ENCODE results near the gene ZMYM3.
"Not testable (repeated sequence)": the region's sequence is repeated elsewhere in the genome, so short reads cannot be mapped to it uniquely, and the experiment has no call there.

The ZMYM3 gene

DNA sequence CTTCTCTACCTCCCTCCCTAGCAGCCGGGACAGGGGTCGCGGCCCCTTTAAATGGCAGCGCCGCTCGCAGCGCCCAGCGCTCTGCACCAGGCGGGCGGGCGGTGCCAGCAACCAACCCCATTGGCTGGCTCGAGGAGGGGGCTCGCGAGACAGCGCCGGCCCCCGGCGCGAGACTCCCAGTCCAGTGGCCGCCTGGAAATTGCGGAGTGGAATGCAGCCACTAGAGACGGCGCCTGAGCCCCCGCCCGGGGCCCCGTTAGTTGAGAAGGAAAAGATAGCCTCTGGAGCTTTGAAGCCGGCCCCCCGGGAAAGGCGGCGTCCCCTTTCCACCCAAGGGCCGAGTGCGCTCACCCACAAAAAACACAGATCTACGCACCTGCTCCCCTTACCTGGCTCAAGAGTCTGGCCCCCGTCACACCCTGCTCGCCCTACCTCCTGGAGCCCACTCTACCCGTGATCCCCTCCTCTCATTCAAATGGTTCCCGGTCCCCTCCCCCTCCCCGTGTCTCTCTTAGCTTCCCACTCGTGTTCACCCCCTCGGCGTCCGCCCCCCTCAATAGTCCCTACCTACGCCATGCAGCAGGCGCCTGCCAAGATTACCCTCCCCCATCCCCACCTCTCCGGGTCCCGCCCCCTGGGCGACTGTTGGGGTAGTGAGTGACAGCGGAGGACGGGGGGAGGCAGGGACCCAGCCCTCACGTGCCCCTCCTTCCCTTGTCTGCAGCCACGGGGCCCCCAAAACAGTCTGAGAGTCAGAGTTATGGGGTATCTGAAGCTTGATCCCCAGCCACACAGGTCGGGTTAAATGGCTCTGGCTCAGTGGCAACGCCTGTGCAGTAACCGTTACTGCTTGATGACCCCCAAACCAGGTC lies at the start of gene ZMYM3:
TSS of gene ZMYM3 (minus strand) at position 49 of the 872 bp plus-strand sequence. CDS start 885 bp downstream, outside the sequence.
- DNase-seq = peak; percentile 80 to 85

DNA sequence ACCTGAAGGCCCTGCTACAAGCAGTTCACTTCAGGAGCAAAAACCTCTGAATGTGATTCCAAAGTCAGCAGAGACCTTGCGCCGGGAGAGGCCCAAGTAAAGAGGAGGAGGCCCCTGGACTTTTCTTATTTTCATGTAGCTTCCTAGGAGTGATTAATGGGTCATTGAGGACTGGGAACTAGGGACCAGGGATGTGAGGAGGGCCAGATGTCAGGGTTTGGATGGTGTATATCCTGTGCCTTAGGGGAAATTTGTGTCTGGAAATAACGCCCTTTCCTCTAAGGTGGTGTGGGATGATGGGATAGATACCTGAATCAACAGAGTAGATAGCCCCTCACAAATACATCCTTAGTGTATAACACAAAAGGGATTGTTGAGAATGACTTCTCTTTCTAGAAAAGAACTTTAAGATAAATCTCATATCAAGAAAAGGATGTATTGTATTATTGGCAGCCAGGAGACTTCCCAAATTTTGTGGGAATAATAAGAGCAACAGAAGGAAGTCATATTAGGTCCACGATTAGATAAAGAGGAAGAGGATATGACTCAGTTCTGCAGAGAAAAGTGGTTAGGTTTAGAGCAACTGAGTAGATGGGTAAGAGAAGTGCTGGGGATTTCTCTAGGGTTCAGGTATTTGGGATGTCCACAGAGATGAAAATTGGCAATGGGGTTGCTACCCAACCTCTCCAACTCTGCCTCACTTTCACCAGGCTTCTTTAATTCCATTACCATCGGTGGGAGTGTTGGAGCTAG lies 48.7 kb upstream of the ZMYM3 start:
- no peak for DNase-seq

DNA sequence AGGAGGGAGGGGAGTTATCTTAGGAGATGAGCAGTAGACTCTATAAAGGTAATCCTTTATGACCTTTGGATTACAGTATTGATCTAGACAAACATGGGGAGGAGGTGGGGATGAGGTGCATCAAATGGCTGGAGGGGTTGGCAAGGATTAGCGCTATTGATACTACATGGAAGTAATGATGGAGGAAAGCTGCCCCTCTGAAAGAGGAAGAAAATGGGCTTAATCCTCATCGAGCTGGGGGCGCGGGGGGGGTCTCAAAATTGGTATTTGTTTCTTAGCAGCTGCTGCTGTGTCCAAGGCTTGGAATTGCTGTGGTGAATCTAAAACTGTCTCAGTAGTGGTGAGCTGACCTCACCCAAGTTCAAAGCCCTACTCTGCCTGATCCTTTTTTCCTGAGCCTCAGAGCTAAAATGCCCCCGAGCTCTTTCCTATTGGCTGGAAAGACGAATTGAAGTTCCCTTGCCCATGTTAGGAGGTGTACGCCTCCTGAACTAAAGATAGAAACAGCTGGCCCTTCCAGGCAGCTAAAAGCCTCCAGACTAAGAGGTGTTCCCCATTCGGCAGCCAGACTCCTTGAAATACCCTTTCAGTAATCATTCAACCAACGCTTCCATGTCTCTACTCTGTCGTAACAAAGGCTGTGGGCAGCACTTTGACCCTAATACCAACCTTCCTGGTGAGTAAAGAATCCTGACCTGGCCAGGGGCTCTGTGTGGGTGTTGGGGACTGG lies 47.4 kb upstream of the ZMYM3 start, which contains the start of gene ITGB1BP2:
TSS of gene ITGB1BP2 (plus strand) at position 556 of the 730 bp plus-strand sequence. CDS start at position 613, 57 bp downstream.
- peak in 1 of 2 experiments; percentile 22 for DNase-seq

DNA sequence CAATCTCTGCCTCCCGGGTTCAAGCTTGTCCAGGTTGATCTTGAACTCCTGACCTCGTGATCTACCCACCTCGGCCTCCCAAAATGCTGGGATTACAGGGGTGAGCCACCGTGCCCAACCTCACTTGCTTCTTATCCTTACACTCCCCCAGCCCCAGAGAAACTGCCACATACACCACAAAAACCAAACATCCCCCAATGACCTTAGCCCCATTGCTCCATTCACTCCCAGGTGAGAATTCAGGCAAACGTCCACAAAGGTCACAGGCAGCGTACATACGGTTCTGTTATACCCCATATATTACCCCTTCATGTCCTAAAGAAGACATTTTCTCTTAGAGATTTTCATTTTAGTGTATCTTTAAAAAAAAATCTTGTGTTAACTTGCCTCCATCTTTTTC lies 46.6 kb upstream of the ZMYM3 start:
- not testable (repeated sequence) for DNase-seq

DNA sequence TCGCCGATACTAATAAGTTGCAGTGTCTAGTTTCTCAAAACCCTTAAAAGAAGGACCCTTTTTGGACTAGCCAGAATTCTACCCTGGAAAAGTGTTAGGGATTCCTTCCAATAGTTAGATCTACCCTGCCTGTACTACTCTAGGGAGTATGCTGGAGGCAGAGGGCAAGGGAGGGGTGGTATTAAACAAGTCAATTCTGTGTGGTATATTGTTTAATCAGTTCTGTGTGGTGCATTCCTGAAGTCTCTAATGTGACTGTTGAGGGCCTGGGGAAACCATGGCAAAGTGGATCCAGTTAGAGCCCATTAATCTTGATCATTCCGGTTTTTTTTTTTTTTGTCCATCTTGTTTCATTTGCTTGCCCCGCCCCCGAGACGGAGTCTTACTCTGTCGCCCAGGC lies 46.1 kb upstream of the ZMYM3 start:
- DNase-seq = not testable (repeated sequence)

DNA sequence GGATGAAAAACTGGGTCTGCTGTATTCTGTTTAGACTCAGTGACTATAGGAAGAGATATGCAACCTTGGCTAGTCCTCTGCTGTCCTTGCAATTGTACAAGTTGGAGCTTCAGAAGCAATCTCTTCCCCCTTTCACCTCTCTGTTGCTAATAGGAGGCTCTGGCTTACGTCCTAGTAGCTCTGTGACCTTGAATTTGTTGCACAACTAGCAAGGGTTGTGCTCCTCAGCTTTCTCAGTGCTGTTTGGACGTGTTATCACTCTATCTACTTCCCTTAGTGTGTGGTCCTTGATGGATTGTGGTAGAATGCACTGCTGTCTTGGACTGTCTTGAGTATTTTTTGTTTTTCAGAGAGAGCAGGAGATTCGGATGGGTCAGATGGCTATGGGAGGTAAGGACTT lies 44.2 kb upstream of the ZMYM3 start:
- DNase-seq = no peak

DNA sequence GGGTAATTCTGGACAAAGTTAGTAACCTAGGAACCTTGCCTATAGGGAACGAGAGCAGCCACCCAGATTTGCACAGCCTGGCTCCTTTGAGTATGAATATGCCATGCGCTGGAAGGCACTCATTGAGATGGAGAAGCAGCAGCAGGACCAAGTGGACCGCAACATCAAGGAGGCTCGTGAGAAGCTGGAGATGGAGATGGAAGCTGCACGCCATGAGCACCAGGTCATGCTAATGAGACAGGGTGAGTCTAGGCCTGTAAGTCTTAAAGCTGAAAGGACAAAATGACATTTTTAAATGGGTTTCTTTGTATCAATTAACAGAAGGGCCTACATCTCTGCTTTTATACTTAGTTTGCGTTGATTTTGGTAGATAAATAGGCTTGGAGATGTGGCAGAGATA lies 42.9 kb upstream of the ZMYM3 start:
- DNase-seq = no peak

DNA sequence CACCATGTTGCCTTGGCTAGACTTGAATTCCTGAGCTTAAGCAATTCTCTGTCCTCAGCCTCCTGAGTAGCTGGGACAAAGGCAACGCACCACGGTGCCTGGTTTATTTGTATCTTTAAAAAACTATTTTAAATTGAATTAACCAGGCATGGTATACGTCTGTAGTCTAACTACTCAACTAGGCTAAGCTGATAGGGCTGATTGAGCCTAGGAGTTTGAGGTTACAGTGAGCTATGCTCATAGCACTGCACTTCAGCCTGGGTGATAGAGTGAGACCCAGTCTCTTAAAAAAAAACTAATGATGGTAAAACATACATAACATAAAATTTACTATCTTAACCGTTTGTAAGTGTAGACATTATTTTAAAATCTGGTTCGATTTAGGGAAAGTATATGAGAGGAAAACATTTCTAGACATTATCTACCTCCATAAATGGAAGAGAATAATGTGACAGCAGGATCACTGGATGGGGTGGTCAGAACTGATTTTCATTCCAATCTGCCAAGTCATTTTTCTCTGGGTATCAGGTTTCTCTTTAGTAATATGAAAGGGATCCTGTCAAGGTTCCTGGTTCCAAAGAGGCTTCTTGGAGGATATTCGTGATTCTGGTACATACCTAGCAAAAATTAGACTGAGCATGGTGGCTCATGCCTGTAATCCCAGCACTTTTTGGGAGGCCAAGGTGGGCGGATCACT lies 38.9 kb upstream of the ZMYM3 start:
- no peak for DNase-seq

DNA sequence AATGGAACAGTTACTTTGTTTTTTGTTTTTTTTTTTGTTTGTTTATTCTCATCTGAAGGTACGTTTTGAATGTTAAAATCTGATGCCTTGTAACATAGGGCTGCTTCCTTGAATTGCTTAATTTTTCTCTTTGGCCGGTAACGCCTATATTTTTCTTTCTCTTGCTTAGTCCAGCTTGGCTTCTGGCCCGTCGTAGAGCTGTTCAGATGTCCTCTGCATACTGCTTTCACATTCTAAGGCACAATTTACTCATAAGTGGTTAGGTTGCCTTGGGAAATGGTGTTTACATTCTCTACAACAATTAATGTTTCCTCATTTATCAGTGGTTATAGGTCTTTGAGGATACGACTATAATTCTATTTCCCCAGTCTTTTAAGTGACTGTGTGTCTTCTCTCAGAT lies 37.4 kb upstream of the ZMYM3 start:
- DNase-seq = no peak

DNA sequence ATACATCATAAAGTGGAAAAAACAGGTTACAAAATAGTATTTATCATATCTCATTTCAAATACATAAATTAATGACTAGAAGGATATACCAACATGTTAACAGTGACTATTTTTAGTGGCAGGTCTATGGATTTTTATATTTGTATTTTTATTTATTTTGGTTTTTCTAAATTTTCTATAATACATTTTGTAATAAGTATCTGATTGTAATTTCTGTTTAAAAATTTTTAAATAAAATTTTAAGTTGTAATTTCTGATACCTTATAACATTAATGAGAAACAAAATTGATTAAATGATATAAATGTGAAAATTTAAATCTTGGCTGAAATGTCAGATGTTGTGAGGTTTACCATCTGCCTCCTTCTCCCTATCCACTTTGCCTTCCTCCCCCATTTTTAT lies 32.0 kb upstream of the ZMYM3 start:
- DNase-seq = no peak

DNA sequence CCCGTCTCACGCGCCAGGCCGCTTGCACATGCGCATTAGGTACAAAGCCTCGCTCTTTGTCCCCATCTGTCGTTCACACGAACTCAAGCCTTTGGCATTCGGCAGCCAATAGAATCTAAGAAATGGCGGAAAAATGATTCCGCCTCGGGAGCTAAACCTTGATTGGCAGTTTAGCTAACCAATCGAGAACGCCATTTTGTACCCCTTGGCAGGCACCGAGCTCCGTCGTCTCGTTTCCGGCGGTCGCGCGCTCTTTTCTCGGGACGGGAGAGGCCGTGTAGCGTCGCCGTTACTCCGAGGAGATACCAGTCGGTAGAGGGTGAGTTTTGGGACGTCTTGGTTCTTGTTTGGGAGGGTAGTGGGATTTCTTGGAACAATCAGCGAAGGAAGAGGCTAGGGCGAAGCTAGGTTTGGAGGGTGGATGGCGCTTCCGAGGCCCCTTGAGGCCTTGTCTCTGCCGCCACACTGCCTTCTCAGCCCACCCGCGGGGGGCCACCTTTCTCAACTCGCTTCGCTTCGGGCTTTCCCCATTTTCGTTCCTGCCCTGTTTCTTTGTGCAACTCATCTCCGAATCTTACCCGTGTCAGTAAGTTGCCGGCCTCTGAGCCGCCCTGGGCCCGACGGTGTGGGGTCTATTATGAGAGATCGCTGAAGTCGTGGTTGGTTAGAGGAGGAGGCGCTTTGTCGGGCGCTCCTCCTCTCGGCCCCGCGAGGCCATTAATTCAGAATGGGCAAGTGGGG lies 29.6 kb upstream of the ZMYM3 start, which contains the start of gene NONO:
TSS of gene NONO (plus strand) at position 233 of the 741 bp plus-strand sequence. CDS start 7,003 bp downstream, outside the sequence.
- DNase-seq = peak; percentile 82 to 83

DNA sequence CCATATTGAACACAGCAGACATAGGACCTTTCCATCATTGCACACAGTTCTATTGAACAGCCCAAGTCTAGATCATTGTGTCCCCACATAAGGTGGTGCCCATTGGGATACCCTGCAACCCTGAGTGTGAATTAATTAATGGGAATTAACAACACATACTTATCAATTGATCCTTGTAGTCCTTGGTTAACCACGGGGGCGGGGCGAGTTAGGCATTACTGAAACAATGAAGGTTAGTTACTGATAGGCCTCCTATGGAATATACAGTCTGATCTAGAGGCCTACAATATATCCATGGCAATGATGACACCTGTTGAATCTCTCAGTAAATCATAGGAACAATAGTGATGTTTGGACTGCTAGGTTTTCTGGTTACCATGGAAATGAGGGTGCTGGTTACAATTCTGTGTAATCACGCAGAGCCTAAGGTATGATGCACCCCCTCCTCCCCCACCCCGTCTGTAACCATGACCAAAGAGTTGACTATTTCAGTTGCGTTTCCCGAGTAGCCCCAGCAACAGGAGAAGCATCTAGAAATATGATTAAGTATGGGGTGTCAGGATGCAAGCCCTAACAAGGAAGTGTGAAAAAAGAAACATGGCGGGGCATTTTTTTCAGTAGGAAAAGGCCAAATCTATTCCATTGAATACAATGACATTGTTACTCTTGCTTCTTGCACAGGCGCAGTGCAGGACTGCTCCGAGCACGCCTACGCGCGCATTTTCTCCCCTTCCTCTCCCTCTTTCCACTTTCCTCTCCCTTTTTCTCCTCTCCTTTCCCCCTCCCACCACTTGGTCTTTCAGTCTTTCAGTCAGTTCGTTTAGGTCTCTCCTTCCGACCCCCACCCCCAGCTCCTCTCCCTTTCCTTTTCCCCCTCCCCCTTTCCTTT lies 28.8 kb upstream of the ZMYM3 start:
- peak; percentile 67 to 70 for DNase-seq

DNA sequence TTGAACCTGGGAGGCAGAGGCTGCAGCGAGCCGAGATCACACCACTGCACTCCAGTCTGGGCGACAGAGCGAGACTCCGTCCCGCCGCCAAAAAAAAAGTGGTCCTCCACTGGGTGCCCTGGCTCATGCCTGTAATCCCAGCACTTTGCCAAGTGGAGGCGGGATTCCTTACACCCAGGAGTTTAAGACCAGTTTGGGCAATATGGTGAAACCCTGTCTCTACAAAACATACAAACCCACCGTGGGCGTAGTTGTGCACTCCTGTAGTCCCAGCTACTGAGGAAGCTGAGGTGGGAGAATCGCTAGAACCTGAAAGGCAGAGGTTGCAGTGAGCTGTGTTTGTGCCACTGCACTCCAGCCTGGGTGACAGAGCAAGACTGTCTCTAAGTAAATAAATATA lies 27.4 kb upstream of the ZMYM3 start:
- DNase-seq = not testable (repeated sequence)

DNA sequence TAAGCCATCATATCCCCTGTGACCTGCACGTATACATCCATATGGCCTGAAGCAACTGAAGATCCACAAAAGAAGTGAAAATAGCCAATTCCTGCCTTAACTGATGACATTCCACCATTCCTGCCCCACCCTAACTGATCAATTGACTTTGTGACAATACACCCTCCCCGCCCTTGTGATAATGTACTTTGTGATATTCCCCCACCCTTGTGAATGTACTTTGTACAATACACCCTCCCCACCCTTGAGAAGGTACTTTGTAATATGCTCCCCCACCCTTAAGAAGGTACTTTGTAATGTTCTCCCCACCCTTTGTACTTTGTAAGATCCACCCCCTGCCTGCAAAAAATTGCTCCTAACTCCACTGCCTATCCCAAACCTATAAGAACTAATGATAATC lies 18.4 kb upstream of the ZMYM3 start:
- DNase-seq = not testable (repeated sequence)

DNA sequence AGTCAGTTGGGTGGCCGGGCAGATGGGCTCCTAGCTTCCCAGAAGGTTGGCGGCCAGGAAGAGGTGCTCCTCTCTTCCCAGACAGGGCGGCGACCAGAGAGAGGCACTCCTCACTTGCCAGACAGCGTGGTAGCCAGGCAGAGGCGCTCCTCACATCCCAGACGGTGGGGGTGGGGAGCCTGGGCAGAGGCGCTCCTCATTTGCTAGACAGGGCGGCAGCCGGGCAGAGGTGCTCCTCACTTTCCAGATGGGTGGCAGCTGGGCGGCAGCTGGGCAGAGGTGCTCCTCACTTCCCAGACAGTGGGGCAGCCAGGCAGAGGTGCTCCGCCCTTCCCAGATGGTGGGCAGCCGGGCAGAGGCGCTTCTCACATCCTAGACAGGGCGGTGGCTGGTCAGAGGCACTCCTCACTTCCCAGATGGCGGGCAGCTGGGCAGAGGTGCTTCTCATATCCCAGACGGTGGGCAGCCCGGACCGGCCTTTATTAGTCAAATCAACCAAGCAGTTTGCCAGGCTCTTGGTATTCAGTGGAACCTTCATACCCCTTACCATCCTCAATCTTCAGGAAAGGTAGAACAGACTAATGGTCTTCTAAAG lies 16.0 kb upstream of the ZMYM3 start:
- no peak for DNase-seq

DNA sequence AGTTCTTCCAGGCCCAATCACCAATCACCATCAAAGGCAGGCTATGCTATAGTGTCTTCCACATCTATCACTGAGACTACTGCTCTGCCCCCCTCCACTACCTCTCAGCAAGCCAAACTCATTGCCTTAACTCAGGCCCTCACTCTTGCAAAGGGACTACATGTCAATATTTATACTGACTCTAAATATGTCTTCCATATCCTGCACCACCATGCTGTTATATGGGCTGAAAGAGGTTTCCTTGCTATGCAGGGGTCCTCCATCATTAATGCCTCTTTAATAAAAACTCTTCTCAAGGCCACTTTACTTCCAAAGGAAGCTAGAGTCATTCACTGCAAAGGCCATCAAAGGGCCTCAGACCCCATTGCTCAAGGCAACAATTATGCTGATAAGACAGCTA lies 14.7 kb upstream of the ZMYM3 start:
- not testable (repeated sequence) for DNase-seq

DNA sequence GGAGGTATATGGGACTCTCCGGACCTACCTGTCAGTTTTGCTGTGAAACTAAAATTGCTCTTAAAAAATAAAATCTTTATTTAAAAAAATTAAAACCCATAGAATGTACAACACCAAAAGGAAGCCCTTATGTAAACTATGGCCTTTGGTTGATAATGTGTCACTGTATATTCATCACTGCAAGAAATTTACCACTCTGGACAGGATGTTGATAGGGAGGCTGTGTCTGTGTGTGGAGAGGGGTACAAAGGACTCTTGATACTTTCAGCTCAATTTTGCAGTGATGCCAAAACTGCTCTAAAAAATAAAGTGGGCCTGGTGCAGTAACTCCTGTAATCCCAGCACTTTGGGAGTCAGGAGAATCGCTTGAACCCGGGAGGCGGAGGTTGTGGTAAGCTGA lies 2.9 kb upstream of the ZMYM3 start:
- DNase-seq = no peak

DNA sequence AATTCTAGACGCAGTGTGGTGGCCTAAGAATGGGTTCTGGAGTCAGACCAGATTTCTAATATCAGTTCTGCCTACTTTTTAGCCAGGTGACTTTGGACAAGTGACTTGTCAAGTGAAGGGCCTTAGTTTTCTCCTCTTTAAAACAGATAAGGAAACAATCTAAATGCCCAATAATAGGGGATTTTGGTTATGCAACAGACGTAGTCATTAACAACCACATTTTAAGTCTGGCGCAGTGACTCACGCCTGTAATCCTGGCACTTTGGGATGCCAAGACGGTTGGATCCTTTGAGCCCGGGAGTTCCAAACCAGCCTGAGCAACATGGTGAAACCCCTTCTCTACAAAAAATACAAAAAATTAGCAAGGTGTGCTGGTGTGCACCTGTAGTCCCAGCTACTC lies 2.1 kb upstream of the ZMYM3 start:
- DNase-seq = no peak

DNA sequence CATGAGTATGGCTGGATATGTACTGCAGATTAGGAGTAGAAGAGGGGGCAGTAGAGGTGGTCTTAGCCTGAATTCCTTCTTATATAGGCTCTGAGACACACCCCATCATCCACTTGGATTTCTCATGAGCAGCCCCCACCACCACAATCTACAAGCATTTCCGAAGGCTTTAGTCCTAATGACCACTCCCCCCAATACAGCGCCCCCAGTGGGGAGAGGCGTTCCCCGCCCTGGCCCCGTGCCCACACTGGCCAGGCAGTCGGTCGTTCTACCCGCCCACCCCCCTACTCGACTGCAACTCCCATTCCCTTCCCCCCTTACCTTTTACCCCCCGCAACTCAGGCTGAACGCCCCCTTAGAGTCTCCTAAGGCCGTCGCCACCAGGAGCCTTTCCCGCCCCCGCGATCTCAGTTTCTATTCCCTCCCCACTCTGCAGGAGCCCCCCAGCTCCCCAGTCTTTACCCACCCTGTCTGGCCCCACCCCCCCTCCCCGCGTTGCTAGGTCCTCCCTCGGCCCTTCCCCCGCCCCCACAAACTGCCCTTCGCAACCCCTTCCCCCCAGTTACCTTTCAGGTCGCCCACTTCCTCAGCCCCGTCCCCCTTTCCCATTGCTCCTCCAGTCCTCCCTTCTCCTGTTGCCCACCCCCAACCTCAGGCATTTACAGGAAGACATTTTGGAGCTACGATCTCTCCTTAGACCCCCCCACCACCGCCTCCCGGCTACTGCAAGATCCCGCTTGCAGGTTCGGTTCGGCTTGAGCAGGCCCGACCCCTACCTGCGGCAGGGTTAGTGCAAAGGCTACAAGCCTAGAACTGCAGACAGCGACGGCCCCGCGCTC lies 468 bp downstream of the ZMYM3 start:
- peak; percentile 45 to 57 for DNase-seq

Measured in activated T-cell treated with anti-CD3 and anti-CD28 coated beads, Interleukin-2, amount 50 U/mL, for 48 hours (primary cell).